K562 (cell line): ENCODE data around the gene CD248. TPM values are rescaled to one million over a fixed set of nuclear protein-coding genes. Genes with fewer than 3 reads are reported as not detected.

ENCODE experiments used
- ATAC-seq: fragments of 200-7000 bp; cut with Tn5 transposase; 3 replicates; pipeline ENCODE4 v1.9.1; 2020; ENCODE audit warnings: moderate library complexity
- BruUV-seq: library from RNA; stranded (reverse); fragments of 400-500 nt; replicated peaks from 2 replicates; lab custom pipeline; 2021; lab: Mats Ljungman, UMichigan
- CTCF ChIA-PET: fragments of 300-600 bp; formaldehyde crosslinking; extraction: SDS; loops from one replicate; lab custom pipeline; 2021; ENCODE audit warnings: low intra/inter-chr PET ratio; lab: Yijun Ruan, JAX
- POLR2A ChIA-PET: fragments of 300-600, 350-650 bp; sonication (Branson Sonifier 250); formaldehyde crosslinking; extraction: SDS; loops from one replicate; lab custom pipeline; 2021; ENCODE audit warnings: antibody characterized with exemption, inconsistent platforms; lab: Yijun Ruan, JAX
- DNase-seq, 4 experiments: peaks; one replicate each; pipeline versions ENCODE4 v3.0.0 to v3.0.0-alpha.2; 2011 to 2018; ENCODE audit warnings: low spot score in 3 of 4, mixed read lengths in 3 of 4; ENCODE audit errors: extremely low read depth in 1 of 4
- FAIRE-seq: peaks from 2 replicates; lab custom pipeline; 2011; peaks lifted over from hg19 to GRCh38; lab: Jason Lieb, UNC
- H2AFZ ChIP-seq: 2 replicates; pipeline ENCODE4 v1.6.0; 2011; ENCODE audit warnings: low read depth, low read length, control low read depth, inconsistent platforms
- H3K27ac ChIP-seq: fragments of 200-600 bp; 3 replicates; pipeline ENCODE4 v1.8.0; 2011; ENCODE audit warnings: low read depth, mild to moderate bottlenecking, control low read depth, inconsistent platforms, low read length, moderate library complexity, mixed read lengths; ENCODE audit errors: extremely low read depth
- H3K27me3 ChIP-seq, 2 experiments: fragments of 300-600 bp in 1 of 2; 2 replicates in 1 of 2; 3 replicates in 1 of 2; pipeline versions ENCODE4 v1.6.0 to v1.8.0; 2011; ENCODE audit warnings: inconsistent platforms in 2 of 2, low read length in 2 of 2, mild to moderate bottlenecking in 1 of 2, mixed read lengths in 1 of 2, moderate library complexity in 1 of 2; ENCODE audit not compliant: control insufficient read depth in 2 of 2, insufficient read depth in 2 of 2
- H3K36me3 ChIP-seq: fragments of 300-600 bp; 3 replicates; pipeline ENCODE4 v1.8.0; 2011; ENCODE audit warnings: mild to moderate bottlenecking, low read length, inconsistent platforms; ENCODE audit not compliant: control insufficient read depth, insufficient read depth
- H3K4me1 ChIP-seq, 2 experiments: fragments of 200-600 bp in 1 of 2; replicated peaks in 1 of 2; 2 replicates in 1 of 2; 3 replicates in 1 of 2; pipeline versions ENCODE4 v1.5.1 to v1.8.0; 2011; ENCODE audit warnings: inconsistent platforms in 2 of 2, low read length in 2 of 2, mild to moderate bottlenecking in 1 of 2, mixed read lengths in 1 of 2, moderate library complexity in 1 of 2; ENCODE audit not compliant: control insufficient read depth in 2 of 2, insufficient read depth in 2 of 2
- H3K4me2 ChIP-seq: 2 replicates; pipeline ENCODE4 v1.6.1; 2011; ENCODE audit warnings: low read length, control low read depth, inconsistent platforms, mixed read lengths; ENCODE audit not compliant: insufficient read depth
- H3K4me3 ChIP-seq: fragments of 200-600 bp; sonication (generic), shearing (Covaris generic); 2 replicates; pipeline ENCODE4 v1.5.1; 2016; ENCODE audit warnings: control low read depth, inconsistent platforms
- H3K79me2 ChIP-seq: fragments of 200-600 bp; 3 replicates; pipeline ENCODE4 v1.8.0; 2011; ENCODE audit warnings: low read length, inconsistent platforms; ENCODE audit not compliant: control insufficient read depth, insufficient read depth
- H3K9ac ChIP-seq, 2 experiments: 2 replicates each; pipeline versions ENCODE4 v1.6.0 to v1.6.1; 2011; ENCODE audit warnings: low read depth in 2 of 2, low read length in 2 of 2, control low read depth in 1 of 2, inconsistent platforms in 1 of 2, mild to moderate bottlenecking in 1 of 2, mixed read lengths in 1 of 2; ENCODE audit not compliant: insufficient read depth in 1 of 2
- H3K9me1 ChIP-seq: one replicate; pipeline ENCODE4 v1.6.0; 2011; ENCODE audit warnings: inconsistent platforms, mild to moderate bottlenecking, low read length, moderate library complexity; ENCODE audit not compliant: control insufficient read depth, insufficient read depth
- H3K9me3 ChIP-seq: replicated peaks from 2 replicates; pipeline ENCODE4 v1.5.1; 2011; ENCODE audit warnings: low read depth, low read length, inconsistent platforms; ENCODE audit not compliant: control insufficient read depth, insufficient read depth
- H4K20me1 ChIP-seq: replicated peaks from 2 replicates; pipeline ENCODE4 v1.6.1; 2011; ENCODE audit warnings: low read length, inconsistent platforms, mixed read lengths; ENCODE audit not compliant: control insufficient read depth, insufficient read depth
- GABPA ChIP-seq: fragments of 200-800 bp; sonication (Bioruptor generic); conservative IDR thresholded peaks from 2 replicates; pipeline ENCODE4 v1.6.1; 2016; ENCODE audit warnings: low read depth, missing genetic modification characterization, missing compliant biosample characterization
- MEF2D ChIP-seq: conservative IDR thresholded peaks from 2 replicates; pipeline ENCODE4 v1.6.1; 2016; ENCODE audit warnings: low read depth, missing genetic modification characterization, missing compliant biosample characterization
- SRF ChIP-seq, 2 experiments: fragments of 250-450, 450-650 bp in 1 of 2; sonication (Bioruptor Pico) in 1 of 2; sonication (generic) in 1 of 2; formaldehyde crosslinking; IDR thresholded peaks; 2 replicates each; pipeline versions ENCODE4 v1.5.0 to v1.5.1; 2020 to 2022; ENCODE audit warnings: mild to moderate bottlenecking in 1 of 2, missing genetic modification reagents in 1 of 2
- TBP ChIP-seq: optimal IDR thresholded peaks from 2 replicates; pipeline ENCODE3; 2011; ENCODE audit warnings: low read depth, low read length, improper control_type of control experiment
- TCF3 ChIP-seq: sonication (generic); formaldehyde crosslinking; IDR thresholded peaks from 2 replicates; pipeline ENCODE4 v1.4.0; 2020; ENCODE audit warnings: mild to moderate bottlenecking, missing genetic modification reagents
- ZNF24 ChIP-seq: fragments of 450-650 bp; IDR thresholded peaks from 2 replicates; pipeline ENCODE4 v1.6.1; 2016
- WGBS: fragments of 100-300 bp; shearing (Covaris generic); methylation state at CpG from one replicate; pipeline ENCODE4 v1.1.6; 2016; ENCODE audit warnings: low coverage, mixed read lengths; ENCODE audit not compliant: insufficient coverage; ENCODE audit errors: missing lambda C conversion rate; 5-methylcytosine and 5-hydroxymethylcytosine counted together
- in situ Hi-C: fragments of 300-500 bp; cut with MboI; formaldehyde crosslinking; loops from 4 replicates; pipeline ENCODE4 v1.15.0; 2018; ENCODE audit warnings: inconsistent platforms, mixed read lengths
- intact Hi-C: fragments of 100-400 bp; cut with micrococcal nuclease; formaldehyde crosslinking; loops from 2 replicates; pipeline ENCODE4 v1.14.2; 2022
- polyA plus RNA-seq, 8 experiments: library from polyadenylated mRNA; depleted of rRNA in 4 of 8; stranded (reverse) in 5 of 8; unstranded in 3 of 8; fragments of >200 nt; fragmentation: Nextera tagmentation in 2 of 8; fragmentation: Illumina TruSeq in 1 of 8; extraction: Ambion mirVana in 2 of 8; extraction: Trizol in 1 of 8; gene quantifications; 2 replicates each; pipeline versions ENCODE4 v1.2.1 to v1.2.3, GENCODE V29; 2011 to 2014; ENCODE audit warnings: inconsistent platforms in 1 of 8, missing spikeins in 1 of 8
- total RNA-seq, 7 experiments: library from RNA; depleted of rRNA in 6 of 7; stranded (reverse); fragments of >200 nt in 6 of 7; fragmentation: Illumina TruSeq in 2 of 7; extraction: Trizol in 2 of 7; gene quantifications; 2 replicates each; pipeline versions ENCODE4 v1.2.1 to v1.2.3, GENCODE V29; 2011 to 2021; ENCODE audit warnings: low replicate concordance in 1 of 7
- TF ChIP-seq, protein P1 (sequence below): fragments of 200-800 bp; sonication (Bioruptor generic); IDR thresholded peaks from 2 replicates; pipeline ENCODE4 v1.6.1; 2017; ENCODE audit warnings: missing genetic modification characterization, missing compliant biosample characterization
- TF ChIP-seq, protein P2 (sequence below), 3 experiments: IDR thresholded peaks in 2 of 3; conservative IDR thresholded peaks in 1 of 3; 2 replicates each; pipeline ENCODE4 v1.5.1; 2011 to 2012; ENCODE audit warnings: low read length in 3 of 3, mild to moderate bottlenecking in 3 of 3, control low read depth in 2 of 3, improper control_type of control experiment in 1 of 3, inconsistent platforms in 1 of 3, low read depth in 1 of 3, mixed read lengths in 1 of 3, moderate library complexity in 1 of 3; ENCODE audit not compliant: insufficient read depth in 2 of 3
- TF ChIP-seq, protein P3 (sequence below), 2 experiments: IDR thresholded peaks in 1 of 2; conservative IDR thresholded peaks in 1 of 2; 2 replicates each; pipeline ENCODE4 v1.6.1; 2016; ENCODE audit warnings: low read depth in 2 of 2, mild to moderate bottlenecking in 1 of 2, missing compliant biosample characterization in 1 of 2, missing genetic modification characterization in 1 of 2, moderate library complexity in 1 of 2

The CD248 gene
- total and polyA plus RNA-seq, 9 of the 15 experiments (the other 6 are each of a cell fraction or from before 2014, with no cell fraction given) = 0.09 TPM; not detected in 8

DNA sequence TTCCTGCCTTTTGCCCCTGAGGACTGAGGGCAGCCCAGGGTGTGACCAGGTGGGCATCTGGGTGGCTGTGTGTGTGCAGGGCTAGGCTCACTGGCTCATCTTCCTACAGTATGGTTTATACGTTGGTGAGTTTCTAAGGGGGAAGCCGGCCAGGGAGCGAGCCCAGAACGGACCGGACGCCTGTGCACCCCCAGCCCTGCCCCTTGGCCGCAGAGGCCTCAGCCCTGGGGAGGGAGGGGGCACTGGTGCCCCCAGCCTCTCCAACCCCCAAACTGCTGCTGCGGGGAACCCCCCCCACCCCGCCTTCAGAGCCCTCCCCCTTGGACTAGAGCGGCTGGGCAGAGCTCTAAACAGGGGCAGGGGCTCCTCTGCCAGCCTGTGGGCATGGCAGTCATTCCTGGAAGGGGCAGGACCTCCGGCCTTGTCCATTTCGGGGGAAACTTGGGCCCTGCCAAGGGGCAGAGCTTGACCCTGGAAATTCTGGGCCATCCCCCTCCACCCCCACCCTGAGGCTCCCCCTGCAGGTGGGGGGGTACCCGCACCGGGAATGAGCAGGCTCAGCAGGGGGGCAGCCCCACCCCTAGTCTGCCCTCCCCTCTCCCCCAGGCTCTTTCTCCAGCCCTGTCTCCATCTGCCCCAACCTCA, 33.3 kb downstream of the CD248 start:
- 96% methylated on average over 4 of the region's 14 CpGs for WGBS

More for the DNA sequence above, 33.3 kb downstream of the CD248 start:
- no peak for ATAC-seq
- H3K4me1 ChIP-seq = peaks cover 15 to 52% of the 10 kb centered on the region in 2 experiments; a peak in 3 of 5 replicates
- intact Hi-C loops = no loop called here
- peaks cover 23% of the 10 kb centered on the region for H4K20me1 ChIP-seq
- no peak overlapping the region for H3K4me2 ChIP-seq
- peaks cover 37% of the 10 kb centered on the region; the same call in 2 of the 3 replicates for H3K36me3 ChIP-seq
- H3K9me1 ChIP-seq = peaks cover 4% of the 10 kb centered on the region
- no peaks in the 10 kb centered on the region for H3K9me3 ChIP-seq
- DNase-seq = peak in 3 of 4 experiments; percentile 46 to 67 (median 65)
- CTCF ChIA-PET = interaction anchor here (1.5 kb wide), 1 partner anchor 61 kb away, joined by 17 read pairs; no protein-coding TSS in a partner anchor
- H3K27ac ChIP-seq = no peak overlapping the region
- H3K27me3 ChIP-seq = no peaks in the 10 kb centered on the region
- POLR2A ChIA-PET = interaction anchor here (3.7 kb wide), 1 partner anchor 11 kb away, joined by 21 read pairs; no protein-coding TSS in a partner anchor
- no peak overlapping the region for H3K4me3 ChIP-seq
- peaks cover 21% of the 10 kb centered on the region for H3K79me2 ChIP-seq
- in situ Hi-C loops = no loop called here
- no peak for FAIRE-seq
- no peak overlapping the region; a peak in 1 of 4 replicates for H3K9ac ChIP-seq
- H2AFZ ChIP-seq = no peak overlapping the region
- BruUV-seq = no TSS peak
- TF ChIP-seq ZNF24 (no peak), TBP (no peak), MEF2D (tag) (no peak), GABPA (no peak), TCF3 (CRISPR knock-in tag) (no peak), SRF (CRISPR knock-in tag; IDR thresholded peaks at IDR 0.05) (no peak)
- TF ChIP-seq, protein P1, sequence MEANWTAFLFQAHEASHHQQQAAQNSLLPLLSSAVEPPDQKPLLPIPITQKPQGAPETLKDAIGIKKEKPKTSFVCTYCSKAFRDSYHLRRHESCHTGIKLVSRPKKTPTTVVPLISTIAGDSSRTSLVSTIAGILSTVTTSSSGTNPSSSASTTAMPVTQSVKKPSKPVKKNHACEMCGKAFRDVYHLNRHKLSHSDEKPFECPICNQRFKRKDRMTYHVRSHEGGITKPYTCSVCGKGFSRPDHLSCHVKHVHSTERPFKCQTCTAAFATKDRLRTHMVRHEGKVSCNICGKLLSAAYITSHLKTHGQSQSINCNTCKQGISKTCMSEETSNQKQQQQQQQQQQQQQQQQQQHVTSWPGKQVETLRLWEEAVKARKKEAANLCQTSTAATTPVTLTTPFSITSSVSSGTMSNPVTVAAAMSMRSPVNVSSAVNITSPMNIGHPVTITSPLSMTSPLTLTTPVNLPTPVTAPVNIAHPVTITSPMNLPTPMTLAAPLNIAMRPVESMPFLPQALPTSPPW (CRISPR knock-in tag) = peak; percentile 74
- TF ChIP-seq, protein P2, sequence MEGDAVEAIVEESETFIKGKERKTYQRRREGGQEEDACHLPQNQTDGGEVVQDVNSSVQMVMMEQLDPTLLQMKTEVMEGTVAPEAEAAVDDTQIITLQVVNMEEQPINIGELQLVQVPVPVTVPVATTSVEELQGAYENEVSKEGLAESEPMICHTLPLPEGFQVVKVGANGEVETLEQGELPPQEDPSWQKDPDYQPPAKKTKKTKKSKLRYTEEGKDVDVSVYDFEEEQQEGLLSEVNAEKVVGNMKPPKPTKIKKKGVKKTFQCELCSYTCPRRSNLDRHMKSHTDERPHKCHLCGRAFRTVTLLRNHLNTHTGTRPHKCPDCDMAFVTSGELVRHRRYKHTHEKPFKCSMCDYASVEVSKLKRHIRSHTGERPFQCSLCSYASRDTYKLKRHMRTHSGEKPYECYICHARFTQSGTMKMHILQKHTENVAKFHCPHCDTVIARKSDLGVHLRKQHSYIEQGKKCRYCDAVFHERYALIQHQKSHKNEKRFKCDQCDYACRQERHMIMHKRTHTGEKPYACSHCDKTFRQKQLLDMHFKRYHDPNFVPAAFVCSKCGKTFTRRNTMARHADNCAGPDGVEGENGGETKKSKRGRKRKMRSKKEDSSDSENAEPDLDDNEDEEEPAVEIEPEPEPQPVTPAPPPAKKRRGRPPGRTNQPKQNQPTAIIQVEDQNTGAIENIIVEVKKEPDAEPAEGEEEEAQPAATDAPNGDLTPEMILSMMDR (IDR thresholded peaks at IDR 0.05 in 2 of 3, conservative IDR thresholded peaks at IDR 0.05 in 1 of 3; ENCODE audit: insufficient read depth in 2 of 3, low read depth in 1 of 3, low read length in 3 of 3) = 0 out of 6 replicates have a peak, but pooled peaks of 2 of the 3 experiments have one; percentile 12 to 23
- TF ChIP-seq, protein P3, sequence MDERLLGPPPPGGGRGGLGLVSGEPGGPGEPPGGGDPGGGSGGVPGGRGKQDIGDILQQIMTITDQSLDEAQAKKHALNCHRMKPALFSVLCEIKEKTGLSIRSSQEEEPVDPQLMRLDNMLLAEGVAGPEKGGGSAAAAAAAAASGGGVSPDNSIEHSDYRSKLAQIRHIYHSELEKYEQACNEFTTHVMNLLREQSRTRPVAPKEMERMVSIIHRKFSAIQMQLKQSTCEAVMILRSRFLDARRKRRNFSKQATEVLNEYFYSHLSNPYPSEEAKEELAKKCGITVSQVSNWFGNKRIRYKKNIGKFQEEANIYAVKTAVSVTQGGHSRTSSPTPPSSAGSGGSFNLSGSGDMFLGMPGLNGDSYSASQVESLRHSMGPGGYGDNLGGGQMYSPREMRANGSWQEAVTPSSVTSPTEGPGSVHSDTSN (CRISPR knock-in tag; IDR thresholded peaks at IDR 0.05; ENCODE audit: low read depth) = no peak
- TF ChIP-seq, protein P3 (tag; conservative IDR thresholded peaks at IDR 0.05; ENCODE audit: low read depth) = no peak
